Right cardiac atrium (tissue), 5 donors: Measurements from ENCODE around the gene GRIA1. TPM values are rescaled to one million over a fixed set of nuclear protein-coding genes. Genes with fewer than 3 reads are reported as not detected.

Source experiments
- ATAC-seq, 2 donors: fragments of 200-7000 bp; cut with Tn5 transposase; one replicate each; pipeline versions ENCODE4 v1.8.0 to v1.9.1; 2020; ENCODE audit warnings: moderate library complexity in 2 of 2, mild to moderate bottlenecking in 1 of 2
- DNase-seq, 3 donors: peaks; one replicate each; pipeline ENCODE4 v3.0.0-alpha.2; 2020
- H3K27ac ChIP-seq: one replicate; pipeline ENCODE4 v1.5.1; 2013; ENCODE audit warnings: mild to moderate bottlenecking, low read length, control low read depth, moderate library complexity
- H3K27me3 ChIP-seq: one replicate; pipeline ENCODE4 v1.6.1; 2013; ENCODE audit not compliant: control insufficient read depth, insufficient read depth
- H3K4me1 ChIP-seq: one replicate; pipeline ENCODE4 v1.6.1; 2013; ENCODE audit warnings: low read length; ENCODE audit not compliant: control insufficient read depth, insufficient read depth
- H3K4me3 ChIP-seq: one replicate; pipeline ENCODE4 v1.5.1; 2013; ENCODE audit warnings: low read length, control low read depth
- H3K9me3 ChIP-seq: one replicate; pipeline ENCODE4 v1.6.1; 2013; ENCODE audit warnings: low read length; ENCODE audit not compliant: control insufficient read depth
- WGBS: extraction: QIAGEN DNeasy Blood & Tissue Kit; methylation state at CpG from one replicate; pipeline ENCODE4 v1.1.7; 2013; 5-methylcytosine and 5-hydroxymethylcytosine counted together
- intact Hi-C, 4 donors: fragments of 100-400 bp; cut with DNase I; formaldehyde crosslinking; loops; one replicate each; pipeline versions ENCODE4 v1.11.0 to v1.14.0; 2022 to 2023
- polyA plus RNA-seq: library from polyadenylated mRNA; stranded (reverse); fragments of 200-250 nt; gene quantifications from one replicate; pipeline ENCODE4 v1.2.3, GENCODE V29; 2013
- total RNA-seq, 4 donors: library from RNA; stranded (reverse); fragmentation: NEBNext Ultra II Directional; extraction: Animal tissue kit (Norgen Biotek cat#: 25700); gene quantifications; one replicate each; pipeline ENCODE4 v1.2.1, GENCODE V29; 2021
- donor health status: healthy with polysubstance abuse.
- donor health status: DM: no; HTN: yes; CAD: no.
- donor health status: DM: no; HTN: no; CAD: no.
- donor health status: DM: no; HTN: yes; CAD: no; lungs with severe emphysema.
- donor health status: DM: yes; HTN: yes; CAD: no.

The GRIA1 gene
- total and polyA plus RNA-seq, 5 donors = 0.20 to 1.2 (median 0.43) TPM

DNA sequence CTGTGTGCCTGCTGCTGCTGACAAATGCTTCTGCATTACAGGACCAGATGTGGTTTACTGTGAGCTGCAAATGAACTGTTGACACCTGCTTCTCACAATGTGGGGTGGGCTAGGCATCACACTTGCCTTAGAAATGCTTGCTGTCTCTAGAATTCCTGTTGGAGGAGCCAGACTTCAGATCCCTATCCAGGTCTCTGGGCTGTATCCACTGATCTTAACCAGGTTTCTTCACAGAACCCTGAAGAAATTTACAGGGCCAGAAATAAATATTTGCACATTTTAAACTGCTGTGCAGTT is 292.8 kb downstream of the GRIA1 start:
- Histone ChIP-seq H3K27me3 (no peaks in the 10 kb centered on the region), H3K4me3 (no peak overlapping the region), H3K4me1 (no peaks in the 10 kb centered on the region), H3K9me3 (no peaks in the 10 kb centered on the region), H3K27ac (no peak overlapping the region)
- intact Hi-C loops = no loop called here
- ATAC-seq (no peak), DNase-seq (no peak)

DNA sequence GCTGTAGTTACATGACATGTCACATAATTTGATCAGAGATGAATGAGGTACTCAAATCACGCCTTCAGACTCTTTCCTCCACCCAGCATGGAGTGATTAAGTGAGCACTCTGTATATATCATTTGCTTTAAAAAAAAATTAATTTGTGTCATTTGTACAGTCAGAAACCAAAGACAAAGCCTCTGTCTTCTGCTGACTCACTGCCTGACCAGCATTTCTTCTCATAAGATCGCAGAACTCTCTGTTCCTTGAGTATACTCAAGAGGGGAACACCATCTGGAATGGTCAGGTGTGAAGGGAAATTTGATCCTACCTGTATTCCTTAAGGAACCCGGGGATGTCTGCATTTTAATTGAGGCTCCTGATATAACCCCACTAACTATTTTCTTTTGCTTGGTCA is 293.8 kb downstream of the GRIA1 start:
- Histone ChIP-seq H3K27ac (no peak overlapping the region), H3K4me3 (no peak overlapping the region), H3K4me1 (no peaks in the 10 kb centered on the region), H3K27me3 (no peaks in the 10 kb centered on the region), H3K9me3 (no peaks in the 10 kb centered on the region)
- DNase-seq (no peak), ATAC-seq (no peak)
- WGBS = 83% methylated on average over 3 of the region's 3 CpGs
- intact Hi-C loops = no loop called here

DNA sequence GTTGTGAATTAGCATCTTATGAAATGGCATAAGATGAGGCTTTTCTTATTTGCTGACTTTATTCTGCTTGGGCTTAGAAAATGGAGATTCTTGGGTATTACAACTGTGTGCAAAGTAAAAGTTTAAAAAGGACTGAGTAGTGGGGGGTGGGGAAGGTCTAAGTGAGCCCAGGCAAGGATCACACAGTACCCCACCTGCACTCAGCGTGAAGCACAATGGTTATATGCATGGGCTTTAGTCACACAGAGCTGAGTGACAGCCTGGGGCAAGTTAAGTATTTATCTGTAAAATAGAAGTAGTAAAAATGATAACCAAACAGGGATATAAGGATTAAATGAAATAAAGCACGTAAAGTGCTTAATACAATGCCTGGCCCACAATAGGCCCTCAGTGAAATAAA is 300.9 kb downstream of the GRIA1 start:
- Histone ChIP-seq H3K27ac (no peak overlapping the region), H3K27me3 (no peaks in the 10 kb centered on the region), H3K4me1 (no peaks in the 10 kb centered on the region), H3K4me3 (no peak overlapping the region), H3K9me3 (no peaks in the 10 kb centered on the region)
- intact Hi-C loops = no loop called here
- ATAC-seq (no peak), DNase-seq (no peak)
- 93% methylated on average over 2 of the region's 2 CpGs for WGBS

DNA sequence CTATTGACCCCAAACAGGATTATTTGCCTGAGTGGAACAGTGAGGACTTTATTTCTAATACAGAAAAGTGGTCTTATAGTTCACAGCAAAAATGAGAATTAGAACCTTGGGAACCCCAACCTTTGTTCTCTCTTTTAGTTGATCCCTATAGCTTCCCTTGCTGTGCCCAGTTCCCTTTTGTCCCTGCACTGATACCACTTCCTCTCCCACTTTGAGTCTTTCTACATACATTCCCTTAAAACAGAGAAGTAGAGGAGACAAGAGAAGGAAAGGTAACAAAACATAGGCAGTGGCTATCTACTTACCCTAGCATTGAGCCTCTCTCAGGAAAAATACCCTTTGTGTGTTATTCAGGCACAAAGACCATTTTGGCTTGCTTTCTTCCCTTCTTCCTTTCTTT is 301.8 kb downstream of the GRIA1 start:
- DNase-seq = no peak
- Histone ChIP-seq H3K9me3 (no peaks in the 10 kb centered on the region), H3K4me1 (no peaks in the 10 kb centered on the region), H3K4me3 (no peak overlapping the region), H3K27me3 (no peaks in the 10 kb centered on the region), H3K27ac (no peak overlapping the region)
- ATAC-seq = no peak
- intact Hi-C loops = no loop called here

DNA sequence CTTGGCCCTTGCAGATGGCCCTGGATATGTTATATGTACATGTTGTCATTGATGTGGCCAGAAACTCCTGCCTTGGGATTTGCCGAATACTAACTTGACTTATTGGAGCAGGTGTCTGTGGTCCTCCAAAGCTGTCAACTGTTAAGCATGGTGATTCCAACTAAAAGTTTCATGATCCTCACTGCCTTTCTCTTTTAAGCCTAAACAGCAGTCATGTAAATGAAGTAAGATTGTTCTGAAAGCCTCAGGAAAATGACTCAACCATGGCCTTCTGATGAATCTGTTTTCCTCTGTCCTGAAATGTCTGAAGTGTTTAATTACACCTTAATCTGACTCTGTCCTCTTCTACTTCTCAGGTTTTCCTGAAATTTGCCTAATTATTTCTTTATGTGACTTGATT is 303.2 kb downstream of the GRIA1 start:
- Histone ChIP-seq H3K27me3 (no peaks in the 10 kb centered on the region), H3K9me3 (no peaks in the 10 kb centered on the region), H3K4me1 (no peaks in the 10 kb centered on the region), H3K4me3 (no peak overlapping the region), H3K27ac (no peak overlapping the region)
- ATAC-seq = no peak
- DNase-seq = no peak
- WGBS = 98% methylated on average over 1 of the region's 1 CpG
- intact Hi-C loops = no loop called here

DNA sequence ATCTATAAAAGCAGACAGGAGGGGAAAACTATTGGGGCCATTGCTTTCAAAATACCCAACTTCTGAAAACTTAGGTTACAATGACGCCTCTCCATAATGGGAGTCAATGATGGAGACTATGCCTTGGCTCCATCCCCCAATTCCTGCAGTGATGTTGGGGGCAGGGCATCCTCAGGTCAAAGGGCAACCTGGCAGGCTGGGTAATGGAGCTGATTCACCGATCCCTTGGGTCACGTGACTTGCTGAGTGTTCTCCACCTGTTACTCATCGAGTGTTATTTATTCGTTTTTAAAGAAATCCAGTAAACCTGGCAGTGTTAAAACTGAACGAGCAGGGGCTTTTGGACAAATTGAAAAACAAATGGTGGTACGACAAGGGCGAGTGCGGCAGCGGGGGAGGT is 303.9 kb downstream of the GRIA1 start:
- ATAC-seq (no peak), DNase-seq (no peak)
- no peak overlapping the region for H3K4me3 ChIP-seq
- WGBS = 92% methylated on average over 10 of the region's 10 CpGs
- no peak overlapping the region for H3K27ac ChIP-seq
- no peaks in the 10 kb centered on the region for H3K9me3 ChIP-seq
- no peaks in the 10 kb centered on the region for H3K27me3 ChIP-seq
- intact Hi-C loops = no loop called here
- no peaks in the 10 kb centered on the region for H3K4me1 ChIP-seq

DNA sequence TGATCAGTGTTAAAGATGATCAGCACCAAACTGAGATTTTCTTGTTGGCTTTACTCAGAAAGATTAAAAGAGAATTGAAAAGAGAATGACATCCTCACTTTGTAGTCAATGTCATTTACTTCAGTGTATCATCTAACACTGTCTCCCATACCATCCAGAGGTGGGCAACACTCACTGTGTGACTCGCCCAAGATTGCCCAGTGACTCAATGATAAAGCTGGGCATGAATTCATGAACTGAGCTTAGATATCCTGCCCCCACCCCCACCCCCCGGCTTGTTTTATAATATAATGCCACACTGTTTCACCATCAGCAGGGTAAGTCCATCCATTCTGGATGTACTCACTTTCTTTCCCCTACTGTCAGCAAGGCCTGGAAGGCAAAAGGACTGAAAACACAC is 306.1 kb downstream of the GRIA1 start:
- intact Hi-C loops = no loop called here
- WGBS = 87% methylated on average over 2 of the region's 2 CpGs
- DNase-seq = no peak
- Histone ChIP-seq H3K4me1 (no peaks in the 10 kb centered on the region), H3K9me3 (no peaks in the 10 kb centered on the region), H3K4me3 (no peak overlapping the region), H3K27ac (no peak overlapping the region), H3K27me3 (no peaks in the 10 kb centered on the region)
- no peak for ATAC-seq

DNA sequence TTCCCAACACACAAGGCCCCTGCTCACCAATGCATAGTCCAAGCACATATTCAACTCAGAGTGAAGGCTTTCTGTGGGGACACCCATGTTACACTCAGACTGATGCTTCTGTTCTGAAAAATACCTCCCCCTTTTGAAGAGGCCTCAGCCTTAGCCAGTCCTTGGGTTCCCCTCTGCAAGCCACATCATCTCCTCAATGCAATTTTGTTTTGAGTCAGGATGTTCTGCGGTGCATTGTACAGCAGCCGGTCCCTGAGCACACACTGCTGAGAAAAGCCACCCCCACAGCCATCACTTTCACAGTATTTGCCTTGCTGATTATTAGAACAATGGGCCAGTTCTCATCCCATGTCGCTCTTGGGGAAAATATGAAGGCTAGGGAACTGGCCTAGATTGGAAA is 307.0 kb downstream of the GRIA1 start:
- Histone ChIP-seq H3K27ac (no peak overlapping the region), H3K4me3 (no peak overlapping the region), H3K4me1 (no peaks in the 10 kb centered on the region), H3K9me3 (no peaks in the 10 kb centered on the region), H3K27me3 (no peaks in the 10 kb centered on the region)
- 86% methylated on average over 3 of the region's 3 CpGs for WGBS
- no peak for DNase-seq
- ATAC-seq = no peak
- intact Hi-C loops = no loop called here

DNA sequence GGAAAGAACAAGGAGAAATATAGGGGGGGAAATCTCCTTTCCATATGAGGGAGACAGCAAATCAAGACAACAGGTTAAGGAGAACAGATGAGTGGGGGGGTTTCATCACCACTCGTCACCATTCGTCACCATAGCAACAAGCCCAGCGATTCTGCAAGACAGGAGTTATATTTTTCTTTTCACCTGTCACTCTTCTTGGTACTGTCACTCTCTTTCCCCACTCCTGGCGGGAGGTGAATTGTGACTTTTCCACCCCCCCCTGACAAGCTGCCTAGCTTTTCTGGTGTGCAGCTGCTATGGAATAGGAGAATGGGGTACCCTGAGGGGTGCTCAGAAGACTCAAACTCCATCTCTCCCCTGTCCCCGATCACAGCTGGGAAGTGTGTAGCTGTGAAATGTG is 308.4 kb downstream of the GRIA1 start:
- Histone ChIP-seq H3K27me3 (no peaks in the 10 kb centered on the region), H3K4me1 (no peaks in the 10 kb centered on the region), H3K27ac (no peak overlapping the region), H3K9me3 (no peaks in the 10 kb centered on the region), H3K4me3 (no peak overlapping the region)
- intact Hi-C loops = no loop called here
- ATAC-seq = no peak
- no peak for DNase-seq
- 81% methylated on average over 5 of the region's 5 CpGs for WGBS

DNA sequence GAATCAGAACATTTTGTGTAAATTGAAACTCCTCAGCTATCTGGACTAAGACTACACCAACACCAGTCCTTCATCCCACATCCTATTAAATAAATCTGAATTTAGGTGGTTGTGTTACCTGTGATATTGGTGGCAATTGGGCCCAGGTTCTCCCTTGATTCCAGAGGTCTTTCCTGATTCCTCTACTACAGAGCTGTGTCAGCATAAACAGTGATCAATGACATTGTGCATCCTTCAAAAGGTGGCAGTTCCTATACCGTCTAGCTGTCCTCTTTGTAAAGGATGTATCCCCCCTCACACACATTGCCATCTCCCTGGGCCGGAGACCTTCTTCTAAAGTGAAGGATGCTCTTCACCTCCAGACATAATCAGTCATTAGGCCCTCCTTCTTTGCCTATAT is 309.0 kb downstream of the GRIA1 start:
- 92% methylated on average over 2 of the region's 2 CpGs for WGBS

DNA sequence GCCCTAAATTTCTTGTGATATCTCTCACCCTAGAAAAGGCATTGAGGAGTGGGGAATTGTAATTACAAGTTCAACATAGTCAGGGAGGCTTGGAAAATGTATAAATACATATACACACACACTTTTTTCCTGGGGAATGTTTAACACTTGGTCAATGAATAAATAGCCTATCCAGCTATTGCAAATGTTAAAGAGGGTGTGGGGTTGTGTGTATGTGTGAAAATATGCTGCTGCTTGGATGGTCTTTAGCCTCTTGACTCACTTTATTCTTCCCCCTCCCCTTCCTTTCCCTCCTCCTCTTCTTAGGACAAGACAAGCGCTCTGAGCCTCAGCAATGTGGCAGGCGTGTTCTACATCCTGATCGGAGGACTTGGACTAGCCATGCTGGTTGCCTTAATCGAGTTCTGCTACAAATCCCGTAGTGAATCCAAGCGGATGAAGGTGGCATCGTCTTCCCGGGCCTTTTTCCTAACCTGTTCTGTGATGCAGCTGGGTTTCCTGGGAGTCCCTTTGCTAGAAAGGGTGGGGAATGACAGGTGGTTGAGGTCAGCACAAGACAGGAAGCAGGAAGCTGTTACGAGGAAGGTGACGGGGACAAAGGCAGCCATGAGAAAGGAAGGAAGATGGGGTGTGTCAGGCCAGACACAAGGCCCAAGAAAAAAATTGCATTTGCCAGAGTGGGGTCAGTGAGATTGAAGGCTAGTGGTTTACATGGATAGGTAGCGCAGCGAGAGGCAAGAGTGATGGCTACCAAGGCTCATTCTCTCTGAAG is 311.8 kb downstream of the GRIA1 start:
- H3K27me3 ChIP-seq = no peaks in the 10 kb centered on the region

More for the DNA sequence above, 309.0 kb downstream of the GRIA1 start:
- no peak overlapping the region for H3K27ac ChIP-seq
- no peak for ATAC-seq
- no peaks in the 10 kb centered on the region for H3K4me1 ChIP-seq
- H3K9me3 ChIP-seq = no peaks in the 10 kb centered on the region
- no peak for DNase-seq
- H3K4me3 ChIP-seq = no peak overlapping the region
- no peaks in the 10 kb centered on the region for H3K27me3 ChIP-seq
- intact Hi-C loops = no loop called here

DNA sequence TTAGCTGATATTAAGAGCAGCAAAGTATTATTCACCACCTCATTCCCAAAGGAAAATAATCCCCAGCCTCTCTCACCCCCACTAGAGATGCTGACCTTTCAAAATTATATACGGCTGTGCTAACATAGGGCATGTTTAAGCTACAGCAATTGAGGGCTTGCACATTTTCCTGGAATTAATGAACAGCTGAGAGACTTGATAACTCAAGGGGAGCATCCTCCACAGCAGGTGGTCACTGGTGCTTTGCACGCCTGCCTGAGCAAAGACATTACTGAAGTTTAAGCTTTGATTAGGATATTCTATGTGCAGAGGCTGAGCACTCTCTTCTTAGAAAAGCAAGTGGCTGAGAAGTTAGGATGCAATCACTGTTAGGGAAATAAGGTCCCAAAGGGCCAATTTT is 317.3 kb downstream of the GRIA1 start:
- intact Hi-C loops = no loop called here
- H3K9me3 ChIP-seq = no peaks in the 10 kb centered on the region
- 50% methylated on average over 2 of the region's 2 CpGs for WGBS
- ATAC-seq (no peak), DNase-seq (no peak)
- no peaks in the 10 kb centered on the region for H3K4me1 ChIP-seq
- H3K27ac ChIP-seq = no peak overlapping the region
- H3K27me3 ChIP-seq = no peaks in the 10 kb centered on the region
- no peak overlapping the region for H3K4me3 ChIP-seq

More for the DNA sequence above, 311.8 kb downstream of the GRIA1 start:
- no peaks in the 10 kb centered on the region for H3K4me1 ChIP-seq
- no peak overlapping the region for H3K4me3 ChIP-seq
- WGBS = 78% methylated on average over 12 of the region's 12 CpGs
- ATAC-seq = no peak
- H3K9me3 ChIP-seq = no peaks in the 10 kb centered on the region
- no peak for DNase-seq
- intact Hi-C loops = no loop called here
- no peak overlapping the region for H3K27ac ChIP-seq
